Islet of Langerhans (tissue), 1 donor: ENCODE data around the gene NPDC1.

Experiments used
- FAIRE-seq: peaks from one replicate; lab custom pipeline; 2011; peaks lifted over from hg19 to GRCh38; lab: Jason Lieb, UNC

The NPDC1 gene

DNA sequence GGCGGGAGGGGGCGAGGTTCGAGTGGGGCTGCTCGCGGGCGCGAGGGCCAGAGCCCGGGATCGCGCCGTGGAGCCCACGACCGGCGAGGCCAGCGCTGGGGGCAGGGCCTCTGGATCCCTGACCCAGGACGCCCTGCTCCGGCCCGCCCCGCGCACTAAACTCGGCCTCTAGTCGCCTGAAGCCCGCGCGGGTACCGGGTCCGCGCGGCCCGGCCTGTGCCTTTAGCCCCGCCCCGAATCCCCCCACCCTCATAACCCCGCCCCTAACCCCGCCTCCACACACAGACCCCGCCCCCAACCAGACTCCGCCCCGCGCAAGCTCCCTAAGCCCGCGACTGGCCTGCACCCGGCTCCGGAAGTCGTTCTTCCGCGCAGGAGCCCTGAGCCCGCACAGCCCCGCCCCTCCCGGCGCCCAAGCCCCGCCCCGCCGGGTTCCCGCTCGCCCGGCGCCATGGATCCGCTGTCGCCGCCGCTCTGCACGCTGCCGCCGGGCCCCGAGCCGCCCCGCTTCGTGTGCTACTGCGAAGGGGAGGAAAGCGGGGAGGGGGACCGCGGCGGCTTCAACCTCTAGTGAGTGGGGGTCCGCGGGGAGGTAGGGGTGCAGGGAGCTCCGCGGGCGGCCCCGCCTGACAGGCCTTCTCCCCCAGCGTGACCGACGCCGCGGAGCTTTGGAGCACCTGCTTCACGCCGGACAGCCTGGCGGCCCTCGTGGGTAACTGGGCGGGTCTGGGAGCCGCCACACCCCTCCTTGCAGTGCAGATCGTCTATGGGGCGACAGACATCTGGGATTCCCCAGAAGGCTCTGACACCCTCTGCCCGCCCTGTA, 53.8 kb downstream of the NPDC1 start, which contains the start of gene PAXX:
Gene PAXX, plus strand, starts transcription at position 430 of the 826 bp plus-strand sequence. Its CDS starts 22 bp downstream, at position 452.
- FAIRE-seq, result no peak

DNA sequence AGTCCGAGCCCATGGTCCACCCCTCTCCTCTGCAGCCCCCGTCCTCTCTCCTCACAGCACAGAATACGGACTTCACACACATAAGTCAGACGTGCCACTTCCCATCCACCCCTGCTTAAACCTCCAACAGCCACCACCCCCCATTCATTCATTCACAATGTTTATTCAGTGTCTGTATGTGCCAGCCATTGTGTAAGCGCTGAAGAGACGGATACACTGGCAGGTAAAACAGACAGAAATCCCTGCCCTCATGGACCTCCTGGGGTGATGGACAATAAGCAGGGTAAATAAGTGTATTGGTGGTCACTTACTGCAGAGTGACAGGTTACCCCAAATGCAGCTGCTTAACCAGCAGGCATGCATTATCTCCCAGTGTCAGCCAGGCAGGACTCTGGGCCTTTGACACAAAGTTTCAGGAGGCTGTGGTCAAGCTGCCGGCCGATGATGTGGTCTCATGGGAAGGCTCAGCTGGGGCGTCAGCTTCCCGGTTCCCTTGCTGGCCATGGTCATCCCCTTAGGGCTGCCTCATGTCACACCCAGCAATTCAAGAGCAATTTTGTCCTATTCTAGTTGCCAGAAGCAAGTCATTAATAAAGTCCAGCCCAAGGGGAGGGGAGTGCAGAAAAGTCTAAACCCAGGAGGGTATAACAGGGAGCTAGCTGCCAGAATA, 55.6 kb downstream of the NPDC1 start:
- FAIRE-seq, result no peak
